ENCODE results near the gene MRPS7. TPM values are rescaled to one million over a fixed set of nuclear protein-coding genes. Genes with fewer than 3 reads are reported as not detected.

Gene MRPS7
- total RNA-seq, 1 experiment from 2014 or later: 93.7 TPM

- no peak overlapping the region for H2BK15ac ChIP-seq (ENCODE audit: low read depth, low read length)
- no peak overlapping the region for H4K8ac ChIP-seq (replicated peaks; ENCODE audit: insufficient read length, low read depth, low read length)
- Mint-ChIP-seq H3K4me1 (peaks cover 21 to 27% of the 10 kb centered on the region in 2 experiments), H3K9me3 (no peaks in the 10 kb centered on the region), H3K27ac (peak overlapping the region in 1 of 3 experiments; percentile 85; a peak in 2 of 7 replicates), H3K27me3 (ENCODE audit: low read depth) (no peaks in the 10 kb centered on the region; the same call in 1 of the 2 replicates), H3K36me3 (ENCODE audit: insufficient read depth in 1 of 3, low read depth in 3 of 3) (peaks cover 8 to 50% (median 50%) of the 10 kb centered on the region in 3 experiments; a peak in 6 of 7 replicates), H3K4me3 (no peak overlapping the region)
- no peak overlapping the region for H4K91ac ChIP-seq (ENCODE audit: insufficient read length, low read depth, low read length)
- H2BK5ac ChIP-seq (ENCODE audit: insufficient read length, low read length): no peak overlapping the region
- H4K5ac ChIP-seq (ENCODE audit: insufficient read length, low read depth, low read length): no peak overlapping the region
- no peak overlapping the region for H3K4ac ChIP-seq (ENCODE audit: low read depth, low read length)
- no peak overlapping the region for H3K23ac ChIP-seq (ENCODE audit: insufficient read length, low read depth, low read length)
- no peak overlapping the region for H3K18ac ChIP-seq (ENCODE audit: insufficient read length, low read depth, low read length)
- DNase-seq: no peak
- H3K4me1 ChIP-seq (ENCODE audit: insufficient read depth, low read length): no peaks in the 10 kb centered on the region
- H3K27me3 ChIP-seq (ENCODE audit: insufficient read depth, low read length): no peaks in the 10 kb centered on the region
- no peak overlapping the region for H2BK120ac ChIP-seq (ENCODE audit: low read depth, low read length, poor library complexity, severe bottlenecking)
- peaks cover 18% of the 10 kb centered on the region for H3K23me2 ChIP-seq (ENCODE audit: insufficient read length, low read depth, low read length, poor library complexity, severe bottlenecking)
- no peak overlapping the region for H3K56ac ChIP-seq (ENCODE audit: insufficient read length, low read depth, low read length)
- no CpG with 5 or more reads among the region's 13 CpGs for WGBS (ENCODE audit: extremely low coverage, insufficient read length, low lambda C conversion rate)
- H2BK12ac ChIP-seq (ENCODE audit: insufficient read length, low read depth, low read length): no peak overlapping the region
- no peak overlapping the region for H3K9ac ChIP-seq (ENCODE audit: extremely low read depth, insufficient read length, low read length)
- no peak overlapping the region for H3K27ac ChIP-seq (ENCODE audit: insufficient read length, low read depth, low read length)
- no peak overlapping the region for H3K14ac ChIP-seq (ENCODE audit: insufficient read depth, low read length)
- no peak overlapping the region for H2BK20ac ChIP-seq (ENCODE audit: low read depth, low read length, poor library complexity, severe bottlenecking)
- H3K9me3 ChIP-seq (ENCODE audit: control insufficient read depth, low read depth, low read length): no peaks in the 10 kb centered on the region
- no peaks in the 10 kb centered on the region for H4K20me1 ChIP-seq (ENCODE audit: control insufficient read depth, insufficient read depth, insufficient read length)
- peaks cover 2% of the 10 kb centered on the region; the same call in 1 of the 2 replicates for H3K79me2 ChIP-seq (ENCODE audit: insufficient read depth, low read length)
- H2AK5ac ChIP-seq (ENCODE audit: insufficient read length, low read length): no peak overlapping the region
- no peaks in the 10 kb centered on the region for H3K79me1 ChIP-seq (ENCODE audit: insufficient read depth, low read depth, low read length, poor library complexity, severe bottlenecking)
- H3T11ph ChIP-seq (ENCODE audit: low read length): no peak overlapping the region
- no peak for TF ChIP-seq CTCF (conservative IDR thresholded peaks at IDR 0.05)
- no peak overlapping the region for H3K4me2 ChIP-seq (ENCODE audit: insufficient read depth, insufficient read length, low read length)
- H2AFZ ChIP-seq (ENCODE audit: low read length): no peak overlapping the region
Measured at GRCh38 chr17:75266316-75267152, 4.9 kb downstream of the MRPS7 start.
